Body of pancreas (tissue), 4 donors: ENCODE data around the gene ELOB. TPM values are rescaled to one million over a fixed set of nuclear protein-coding genes. Genes with fewer than 3 reads are reported as not detected.
"Not testable (repeated sequence)": the region's sequence is repeated elsewhere in the genome, so short reads cannot be mapped to it uniquely, and the experiment has no call there.

Experiments
- ATAC-seq: fragments of 150-250 bp; one replicate; pipeline ENCODE4 v1.9.1; 2016
- DNase-seq, 4 donors: peaks; one replicate each; pipeline ENCODE4 v3.0.0-alpha.2; 2019
- H3K27ac ChIP-seq, 4 donors: fragments of 200-600 bp; sonication (generic); 1 replicate in 3 of 4; 2 replicates in 1 of 4; pipeline versions ENCODE4 v1.5.1 to v1.6.1; 2016 to 2019; ENCODE audit warnings: mild to moderate bottlenecking in 1 of 4, mixed read lengths in 1 of 4, moderate library complexity in 1 of 4
- H3K27me3 ChIP-seq, 2 donors: fragments of 200-600 bp; sonication (generic); one replicate each; pipeline ENCODE4 v1.6.0; 2016; ENCODE audit warnings: mild to moderate bottlenecking in 1 of 2
- H3K36me3 ChIP-seq, 2 donors: fragments of 200-600 bp; sonication (generic); replicated peaks in 1 of 2; 2 replicates each; pipeline ENCODE4 v1.5.1; 2016; ENCODE audit warnings: low read depth in 2 of 2; ENCODE audit not compliant: insufficient read depth in 1 of 2
- H3K4me1 ChIP-seq: fragments of 200-600 bp; sonication (generic); one replicate; pipeline ENCODE4 v1.6.0; 2016
- H3K4me3 ChIP-seq, 2 donors: fragments of 200-600 bp; sonication (generic); 1 replicate in 1 of 2; 2 replicates in 1 of 2; pipeline ENCODE4 v1.5.1; 2016 to 2019
- H3K9me3 ChIP-seq, 3 donors: fragments of 200-600 bp; sonication (generic); 1 replicate in 2 of 3; 2 replicates in 1 of 3; pipeline ENCODE4 v1.5.1; 2016
- CTCF ChIP-seq, 7 experiments: fragments of 450-650 bp in 4 of 7; fragments of 200-600 bp in 3 of 7; sonication (generic) in 3 of 7; IDR thresholded peaks; one replicate each; pipeline ENCODE4 v1.5.1; 2016 to 2019; ENCODE audit warnings: antibody characterized with exemption in 7 of 7
- POLR2A ChIP-seq, 3 donors: fragments of 450-650 bp; IDR thresholded peaks; one replicate each; pipeline ENCODE4 v1.6.1; 2016; ENCODE audit warnings: antibody characterized with exemption in 3 of 3, mild to moderate bottlenecking in 2 of 3
- WGBS, 2 donors: methylation state at CpG; one replicate each; pipeline ENCODE4 v1.1.5; 2017; 5-methylcytosine and 5-hydroxymethylcytosine counted together
- intact Hi-C: fragments of 100-400 bp; cut with DNase I; formaldehyde crosslinking; loops from one replicate; pipeline ENCODE4 v1.15.1; 2023
- small RNA-seq: library from RNA; depleted of rRNA; stranded (forward); fragments of <200 nt; gene quantifications from one replicate; pipeline ENCODE3, GENCODE V24; 2016
- total RNA-seq, 2 donors: library from RNA; depleted of rRNA; stranded (reverse); fragments of >200 nt; gene quantifications; one replicate each; pipeline ENCODE4 v1.1.0, GENCODE V29; 2016

ELOB gene
- total RNA-seq, 2 donors from 2014 or later: 77.5 to 186 TPM

- Histone ChIP-seq H3K27ac (no peak overlapping the region), H3K9me3 (no peaks in the 10 kb centered on the region), H3K4me1 (peaks cover 9% of the 10 kb centered on the region), H3K36me3 (no peaks in the 10 kb centered on the region), H3K27me3 (no peaks in the 10 kb centered on the region), H3K4me3 (no peak overlapping the region)
- WGBS, 2 donors: 55 to 70% methylated on average over 9 to 16 of the region's 16 CpGs
- DNase-seq: no peak
- TF ChIP-seq CTCF (IDR thresholded peaks at IDR 0.05): no peak
- TF ChIP-seq POLR2A (IDR thresholded peaks at IDR 0.05): no peak
- intact Hi-C loops: no loop called here
- ATAC-seq: no peak
These were observed 52.2 kb downstream of the ELOB start for GRCh38 chr16:2724816-2725348.

GRCh38 chr16:2724088-2724676 lies 52.9 kb downstream of the ELOB start:
- intact Hi-C loops: no loop called here
- no peak overlapping the region for H3K4me3 ChIP-seq
- no peaks in the 10 kb centered on the region for H3K9me3 ChIP-seq
- 59% methylated on average over 7 of the region's 7 CpGs for WGBS, 2 donors
- H3K36me3 ChIP-seq: no peaks in the 10 kb centered on the region
- TF ChIP-seq CTCF (IDR thresholded peaks at IDR 0.05): no peak
- no peak for TF ChIP-seq POLR2A (IDR thresholded peaks at IDR 0.05)
- DNase-seq (no peak), ATAC-seq (no peak)
- peaks cover 16% of the 10 kb centered on the region for H3K4me1 ChIP-seq
- no peaks in the 10 kb centered on the region for H3K27me3 ChIP-seq
- H3K27ac ChIP-seq: no peak overlapping the region

GRCh38 chr16:2721634-2722173 lies 55.4 kb downstream of the ELOB start:
- H3K9me3 ChIP-seq, H3K36me3 ChIP-seq, intact Hi-C loops, H3K27me3 ChIP-seq, DNase-seq, ATAC-seq: not testable (repeated sequence)
- H3K4me1 ChIP-seq: peaks cover 22% of the 10 kb centered on the region
- H3K4me3 ChIP-seq: peak overlapping the region in 1 of 2 donors; percentile 74
- peak overlapping the region in 3 of 4 donors; percentile 64 to 83 (median 69) for H3K27ac ChIP-seq
- WGBS, 2 donors: 32 to 45% methylated on average over 13 to 14 of the region's 14 CpGs

Small RNAs within 50 kb of the gene (small RNA-seq; reads per million reads assigned to genes)
- gene SNORA3C: not detected

Other genes with a start within 250 kb of the ELOB start
- gene CEMP1, start 245.9 kb downstream of the ELOB start, total RNA-seq: 1 to 10 TPM in 1 of 2 donors, under 1 TPM in 1; 0.52 to 1.3 TPM
- 10 to 100 TPM; 20.5 to 28.0 TPM for gene PDPK1, start 239.3 kb downstream of the ELOB start, total RNA-seq
- gene KCTD5, start 94.8 kb downstream of the ELOB start, total RNA-seq: 1 to 10 TPM; 6.2 to 7.3 TPM
- 1 to 10 TPM in 1 of 2 donors, not detected in 1; 2.1 TPM for gene PRSS27, start 57.1 kb downstream of the ELOB start, total RNA-seq
- 1,000 to 10,000 TPM in 1 of 2 donors, 100 to 1,000 TPM in 1; 231 to 1,198 TPM for gene SRRM2, start 24.6 kb downstream of the ELOB start, total RNA-seq
- not detected for gene PRSS33, start 10.3 kb upstream of the ELOB start, total RNA-seq
- not detected for gene PRSS41, start 21.2 kb upstream of the ELOB start, total RNA-seq
- 1 to 10 TPM in 1 of 2 donors, under 1 TPM in 1; 0.66 to 1.6 TPM for gene PRSS21, start 40.0 kb upstream of the ELOB start, total RNA-seq
- not detected for gene ZG16B, start 53.0 kb upstream of the ELOB start, total RNA-seq
- 10 to 100 TPM in 1 of 2 donors, 1 to 10 TPM in 1; 3.6 to 19.4 TPM for gene PRSS22, start 80.9 kb upstream of the ELOB start, total RNA-seq
- 10 to 100 TPM; 23.6 to 49.1 TPM for gene FLYWCH2, start 105.9 kb upstream of the ELOB start, total RNA-seq
- 10 to 100 TPM; 24.6 to 53.7 TPM for gene FLYWCH1, start 134.7 kb upstream of the ELOB start, total RNA-seq
- gene KREMEN2, start 187.0 kb upstream of the ELOB start, total RNA-seq: 1 to 10 TPM in 1 of 2 donors, not detected in 1; 6.3 TPM
- gene PAQR4, start 192.1 kb upstream of the ELOB start, total RNA-seq: 10 to 100 TPM in 1 of 2 donors, 1 to 10 TPM in 1; 8.8 to 13.2 TPM
- under 1 TPM in 1 of 2 donors, not detected in 1; 0.26 TPM for gene PKMYT1, start 203.2 kb upstream of the ELOB start, total RNA-seq
- gene CLDN9, start 235.6 kb upstream of the ELOB start, total RNA-seq: 10 to 100 TPM in 1 of 2 donors, 1 to 10 TPM in 1; 4.7 to 11.2 TPM
- under 1 TPM; 0.33 to 0.78 TPM for gene CLDN6, start 240.9 kb upstream of the ELOB start, total RNA-seq
- 100 to 1,000 TPM; 132 to 229 TPM for gene TNFRSF12A, start 243.1 kb upstream of the ELOB start, total RNA-seq
- gene HCFC1R1, start 246.7 kb upstream of the ELOB start, total RNA-seq: 10 to 100 TPM in 1 of 2 donors, 1 to 10 TPM in 1; 6.9 to 15.3 TPM
- 10 to 100 TPM; 11.7 to 21.8 TPM for gene THOC6, start 246.8 kb upstream of the ELOB start, total RNA-seq